ENCODE data around the gene CTNNA2. TPM values are rescaled to one million over a fixed set of nuclear protein-coding genes. Genes with fewer than 3 reads are reported as not detected.

CTNNA2 gene
- total and polyA plus RNA-seq, 9 of the 15 experiments (the other 6 are each of a cell fraction or from before 2014, with no cell fraction given), result 0.03 to 0.40 (median 0.15) TPM

DNA sequence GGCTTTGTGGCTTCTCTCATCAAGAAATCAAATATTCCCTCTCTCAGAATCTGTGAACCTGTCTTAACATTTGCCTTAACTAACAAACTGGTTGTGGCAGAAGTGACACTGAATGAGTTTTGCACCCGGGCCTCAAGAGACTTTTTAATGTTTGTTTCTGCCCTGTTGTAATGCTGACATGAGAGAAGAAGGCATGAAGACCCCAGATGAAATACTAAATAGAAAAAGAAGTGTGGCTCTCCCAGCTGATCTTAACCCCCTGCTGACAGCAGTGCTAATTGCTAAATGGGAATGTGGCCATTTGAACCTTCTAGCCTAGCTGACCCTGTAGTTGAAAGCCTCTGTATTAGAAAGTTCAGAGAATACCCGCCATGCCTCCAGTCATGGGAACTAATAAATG, 261.2 kb downstream of the CTNNA2 start:
- POLR2A ChIA-PET, result no interaction called here
- H3K27ac ChIP-seq (ENCODE audit: extremely low read depth, low read depth, low read length), result no peak overlapping the region
- H4K20me1 ChIP-seq (replicated peaks; ENCODE audit: control insufficient read depth, insufficient read depth, low read length), result no peaks in the 10 kb centered on the region
- FAIRE-seq, result no peak
- H3K4me2 ChIP-seq (ENCODE audit: insufficient read depth, low read length), result no peak overlapping the region
- H3K27me3 ChIP-seq (ENCODE audit: control insufficient read depth in 2 of 2, insufficient read depth in 2 of 2, low read length in 2 of 2), result no peaks in the 10 kb centered on the region
- H3K4me3 ChIP-seq, result no peak overlapping the region
- no peaks in the 10 kb centered on the region for H3K36me3 ChIP-seq (ENCODE audit: control insufficient read depth, insufficient read depth, low read length)
- no peak overlapping the region for H2AFZ ChIP-seq (ENCODE audit: low read depth, low read length)
- no peak overlapping the region for H3K9ac ChIP-seq (ENCODE audit: insufficient read depth in 1 of 2, low read depth in 2 of 2, low read length in 2 of 2)
- CTCF ChIA-PET (ENCODE audit: low intra/inter-chr PET ratio), result no interaction called here
- TF ChIP-seq THAP7 (CRISPR knock-in tag; IDR thresholded peaks at IDR 0.05), result no peak
- no peak for TF ChIP-seq E2F3 (CRISPR knock-in tag; IDR thresholded peaks at IDR 0.05)
- TF ChIP-seq ARID1B (IDR thresholded peaks at IDR 0.05), result no peak
- no peak for TF ChIP-seq SNRNP70 (optimal IDR thresholded peaks at IDR 0.05; ENCODE audit: low read depth, low read length)
- TF ChIP-seq RBM34 (IDR thresholded peaks at IDR 0.05; ENCODE audit: borderline replicate concordance, insufficient read depth, low read length), result no peak
- TF ChIP-seq ATF1 (CRISPR knock-in tag; IDR thresholded peaks at IDR 0.05), result no peak
- no peak for TF ChIP-seq ATF1 (tag; IDR thresholded peaks at IDR 0.05)
- no peak for TF ChIP-seq TAL1 (IDR thresholded peaks at IDR 0.05)
- no peak for TF ChIP-seq ZNF696 (CRISPR knock-in tag; conservative IDR thresholded peaks at IDR 0.05)
- no peak for TF ChIP-seq MTF1 (CRISPR knock-in tag; IDR thresholded peaks at IDR 0.05; ENCODE audit: borderline replicate concordance)
- TF ChIP-seq JUND (IDR thresholded peaks at IDR 0.05; ENCODE audit: borderline replicate concordance, low read depth, low read length), result no peak
- no peak for TF ChIP-seq JUND (tag; IDR thresholded peaks at IDR 0.05; ENCODE audit: borderline replicate concordance, low read depth, low read length)
- no peak for TF ChIP-seq SNIP1 (IDR thresholded peaks at IDR 0.05; ENCODE audit: low read depth)
- TF ChIP-seq ZNF324 (CRISPR knock-in tag; IDR thresholded peaks at IDR 0.05), result no peak
- H3K9me1 ChIP-seq (ENCODE audit: control insufficient read depth, insufficient read depth, low read length), result no peaks in the 10 kb centered on the region
- no peaks in the 10 kb centered on the region for H3K4me1 ChIP-seq (replicated peaks in 1 of 2; ENCODE audit: control insufficient read depth in 2 of 2, insufficient read depth in 2 of 2, low read length in 2 of 2)
- BruUV-seq (replicated peaks), result no TSS peak
- intact Hi-C loops (cut with micrococcal nuclease) (no loop called here), in situ Hi-C loops (cut with MboI) (no loop called here)
- no peaks in the 10 kb centered on the region for H3K9me3 ChIP-seq (replicated peaks; ENCODE audit: control insufficient read depth, insufficient read depth, low read depth, low read length)
- no peak for ATAC-seq
- H3K79me2 ChIP-seq (ENCODE audit: control insufficient read depth, insufficient read depth, low read length), result no peaks in the 10 kb centered on the region
- 0% methylated on average over 2 of the region's 2 CpGs for WGBS (ENCODE audit: insufficient coverage, low coverage, missing lambda C conversion rate)
- DNase-seq (ENCODE audit: extremely low read depth in 1 of 4, low spot score in 3 of 4), result no peak

Data from K562 (cell line).